GM15510 (cell line): ENCODE measurements around the gene CCDC187.
A peak's percentile ranks its signal among the peaks of the same experiment; 100 is the strongest.

ENCODE experiments used
- POLR2A ChIP-seq: IDR thresholded peaks from 3 replicates; pipeline ENCODE4 v1.6.1; 2011; ENCODE audit warnings: borderline replicate concordance; ENCODE audit not compliant: insufficient read length; ENCODE audit errors: extremely low read depth

The CCDC187 gene

DNA sequence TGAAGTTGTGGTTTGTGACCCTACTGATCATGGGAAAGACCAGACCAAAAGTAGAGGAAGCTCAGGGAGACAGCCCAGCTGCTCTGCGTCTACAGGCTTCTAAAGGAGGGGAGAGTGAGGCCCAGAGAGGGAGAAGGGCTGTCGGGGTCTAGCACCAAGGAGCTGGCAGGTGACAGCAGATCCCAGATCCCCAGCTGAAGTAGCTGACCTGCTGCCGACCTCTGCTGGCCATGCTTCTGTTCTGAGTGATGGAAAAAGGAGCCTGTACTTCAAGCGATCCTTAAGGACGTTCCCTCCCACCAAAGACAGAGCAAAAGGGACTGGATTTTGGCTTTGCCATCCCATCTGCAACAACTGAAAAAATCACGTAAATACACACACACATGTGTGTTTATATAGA is 35.6 kb downstream of the CCDC187 start:
- TF ChIP-seq POLR2A: no peak

DNA sequence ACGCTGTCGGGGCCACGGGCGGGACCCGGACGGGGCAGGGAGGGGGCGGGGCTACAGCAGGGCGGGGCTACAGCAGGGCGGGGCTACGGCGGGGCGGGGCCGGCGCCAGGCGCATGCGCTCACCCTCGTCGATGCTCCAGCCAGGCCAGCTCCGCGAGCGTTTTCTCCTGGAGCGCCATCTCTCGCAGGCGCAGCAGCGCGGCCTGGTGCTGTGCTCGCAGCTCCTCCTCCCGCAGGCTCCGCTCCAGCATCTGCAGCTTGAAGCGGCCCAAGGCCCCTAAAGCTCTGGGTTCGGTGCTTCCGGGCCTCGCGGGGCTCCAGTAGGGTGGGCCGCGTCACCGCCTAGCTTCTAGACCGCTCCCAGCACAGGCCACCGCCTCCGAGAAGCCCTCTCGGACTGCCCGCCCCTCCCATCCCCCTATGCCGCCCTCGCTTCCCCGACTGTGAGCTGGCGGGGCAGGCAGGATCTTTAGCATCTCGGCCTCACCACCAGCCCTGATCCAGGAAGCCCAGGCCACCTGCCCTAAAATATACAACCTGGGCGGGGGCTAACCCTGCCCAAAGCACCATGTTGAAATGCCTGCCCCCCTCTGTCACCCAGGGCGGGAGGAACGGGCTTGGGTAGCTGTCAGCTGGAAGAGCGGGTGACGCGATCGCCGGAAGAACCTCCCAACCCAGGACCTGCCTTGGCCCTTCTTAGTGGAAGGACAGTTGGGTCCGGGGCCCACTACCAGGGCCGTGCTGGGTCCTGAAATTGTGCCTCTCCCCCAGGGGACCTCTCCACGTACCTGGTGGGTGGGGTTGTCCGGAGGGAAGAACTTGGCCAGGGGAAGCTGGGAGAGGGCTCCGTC is 36.4 kb downstream of the CCDC187 start:
- TF ChIP-seq POLR2A: peak; percentile 76

DNA sequence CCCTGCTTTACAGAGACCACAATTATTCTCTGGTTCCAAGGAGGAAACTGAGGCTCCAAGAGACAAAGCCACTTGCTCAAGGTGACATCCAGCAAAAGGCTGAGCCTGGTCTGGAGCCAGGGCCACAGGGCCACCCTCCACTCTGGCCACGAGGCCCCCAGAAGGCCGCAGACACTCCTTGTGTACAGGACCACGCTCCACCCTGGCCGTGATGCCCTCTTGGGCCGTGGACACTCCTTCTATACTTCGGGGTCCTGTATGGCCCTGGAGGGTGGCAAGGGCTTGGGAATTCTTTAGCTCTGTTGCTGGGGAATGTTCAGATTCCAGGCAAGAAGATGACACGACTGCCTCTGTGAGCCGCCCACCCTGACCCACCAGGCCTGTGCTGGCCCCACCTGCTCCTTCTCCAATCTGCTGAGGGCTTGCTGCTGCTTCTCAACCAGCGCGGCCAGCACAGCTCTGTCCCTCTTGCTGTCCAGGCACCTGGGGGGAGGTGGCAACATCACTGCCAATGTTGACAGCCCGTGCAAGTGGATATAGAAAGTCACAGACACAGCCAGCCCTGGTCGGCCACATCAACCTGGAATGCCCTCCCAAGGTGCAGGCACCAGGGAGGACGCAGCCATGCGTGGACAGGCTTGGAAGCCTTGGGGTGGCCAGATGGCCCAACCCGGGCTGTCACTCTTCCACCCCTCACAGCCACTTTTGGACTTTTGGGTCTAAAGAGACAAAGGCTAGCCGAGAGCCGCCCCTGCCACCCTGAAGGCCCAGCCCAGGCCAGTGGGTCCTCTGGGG is 38.1 kb downstream of the CCDC187 start:
- no peak for TF ChIP-seq POLR2A

DNA sequence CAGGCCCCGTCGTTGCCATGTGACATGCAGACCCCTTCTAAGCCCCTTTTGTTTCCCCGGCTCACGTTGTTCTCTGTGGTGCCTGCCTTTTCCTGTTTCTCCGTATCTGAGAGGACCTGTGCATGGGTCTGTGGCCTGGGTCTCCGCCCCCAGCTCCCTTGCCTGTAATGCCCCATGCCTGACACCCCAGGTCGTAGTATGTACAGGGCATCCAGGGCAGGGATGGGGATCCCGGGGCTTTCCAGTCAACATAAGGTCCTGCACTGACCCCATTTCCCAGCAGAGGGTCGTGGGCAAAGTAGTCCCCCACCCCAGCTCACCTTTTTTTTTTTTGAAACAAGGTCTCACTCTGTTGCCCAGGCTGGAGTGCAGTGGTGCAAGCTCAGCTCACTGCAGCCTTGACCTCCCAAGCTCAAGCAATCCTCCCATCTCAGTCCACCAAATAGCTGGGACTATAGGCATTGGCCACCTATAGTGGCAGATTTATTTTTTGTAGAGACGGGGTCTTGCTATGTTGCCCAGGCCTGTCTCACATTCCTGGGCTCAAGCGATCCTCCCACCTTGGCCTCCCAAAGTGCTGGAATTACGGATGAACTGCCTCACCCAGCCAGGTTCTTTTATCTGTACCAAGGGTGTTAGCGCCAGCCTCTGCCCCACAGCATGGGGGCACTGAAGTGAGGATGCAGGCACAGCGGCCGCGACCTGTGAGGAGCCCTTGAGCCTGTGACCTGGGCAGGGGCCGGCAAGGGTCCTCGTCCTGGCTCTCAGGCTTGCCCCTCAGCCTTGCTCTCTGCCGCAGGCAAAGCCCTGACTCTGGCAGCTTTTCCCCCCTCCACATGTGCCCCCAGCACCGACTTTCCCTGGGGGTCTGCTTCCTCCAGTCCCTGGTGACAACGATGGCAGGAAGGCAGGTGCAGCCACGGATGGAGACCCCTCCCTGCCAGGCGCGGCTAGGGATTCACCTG is 39.2 kb downstream of the CCDC187 start:
- no peak for TF ChIP-seq POLR2A

DNA sequence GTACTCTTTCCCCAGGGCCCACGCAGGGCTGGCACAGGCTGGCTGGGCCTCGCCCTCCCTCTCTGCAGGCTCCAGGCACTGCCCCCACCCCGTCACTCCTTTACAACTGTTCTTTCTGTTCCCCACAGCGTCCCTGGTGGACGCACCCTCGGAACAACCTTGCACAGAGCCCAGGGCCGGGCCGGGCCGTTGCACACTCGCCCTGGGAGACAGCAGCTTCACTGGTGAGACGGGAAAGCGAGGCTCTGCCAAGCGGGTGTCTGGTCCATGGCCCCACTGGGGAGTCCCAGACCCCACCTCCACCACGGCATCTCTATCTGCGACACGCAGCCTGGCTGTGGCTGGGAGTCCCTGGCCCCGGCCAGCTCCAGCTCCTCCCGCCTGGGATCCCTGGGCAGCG is 39.9 kb downstream of the CCDC187 start:
- TF ChIP-seq POLR2A: no peak

DNA sequence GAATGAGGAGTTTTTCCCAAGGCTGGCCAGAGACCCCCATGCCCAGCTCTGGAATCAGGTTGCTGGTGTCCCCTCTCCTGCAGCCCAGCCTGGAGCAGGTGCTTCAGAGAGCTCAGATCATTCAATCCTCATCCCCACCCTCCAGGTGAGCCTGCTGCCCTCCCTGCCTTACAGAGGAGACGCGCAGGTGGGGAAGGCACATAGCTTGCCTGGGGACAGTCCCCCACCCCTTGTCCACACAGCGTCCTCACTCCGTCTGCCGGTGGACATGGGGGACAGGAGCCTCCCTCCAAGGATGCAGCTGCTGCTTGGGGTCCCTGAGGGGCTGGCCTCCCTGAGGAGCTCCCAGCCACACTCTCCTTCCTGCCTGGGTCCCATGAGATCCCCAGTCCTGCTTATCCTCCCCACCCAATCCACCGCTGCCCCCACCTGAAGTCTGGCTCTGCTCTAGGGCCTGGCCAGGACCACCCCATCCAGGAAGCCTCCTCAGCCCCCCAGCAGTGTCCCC is 41.2 kb downstream of the CCDC187 start:
- TF ChIP-seq POLR2A: no peak

DNA sequence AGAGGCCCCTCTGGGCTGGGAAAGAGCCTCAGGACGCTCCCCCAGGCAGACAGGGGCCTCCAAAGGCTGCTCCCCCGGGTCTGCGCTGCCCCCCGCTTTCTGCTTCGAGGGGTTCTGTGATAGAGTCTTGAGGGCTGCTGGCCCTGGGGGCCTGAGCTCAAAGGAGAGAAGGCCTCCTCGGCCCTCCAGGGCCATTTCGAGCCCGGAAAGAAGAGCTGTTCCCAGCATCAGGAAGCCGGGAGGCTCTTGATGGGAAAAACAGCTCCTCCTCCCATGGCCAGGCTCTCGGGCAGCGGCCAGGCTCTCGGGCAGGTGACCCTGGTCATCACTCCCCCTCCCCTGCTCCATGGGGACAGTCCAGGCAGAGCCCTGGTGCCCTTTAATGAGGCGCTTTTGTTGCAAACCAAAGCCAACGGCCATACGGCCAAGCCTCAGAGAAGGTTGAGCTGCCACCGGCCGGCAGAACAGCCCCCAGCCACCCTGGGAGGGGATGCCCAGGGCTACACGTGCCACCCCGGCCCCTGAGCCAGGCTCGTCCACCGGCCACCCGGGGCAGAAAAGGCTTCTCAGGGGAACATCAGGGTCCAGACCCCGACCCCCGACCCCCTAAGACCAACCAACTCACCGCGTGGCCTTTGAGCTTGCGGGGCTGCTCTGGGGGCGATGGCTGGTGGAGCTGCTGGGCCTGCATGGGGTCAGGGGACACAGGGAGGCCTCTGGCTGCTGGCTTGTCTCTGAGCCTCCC is 42.0 kb downstream of the CCDC187 start:
- TF ChIP-seq POLR2A: no peak

DNA sequence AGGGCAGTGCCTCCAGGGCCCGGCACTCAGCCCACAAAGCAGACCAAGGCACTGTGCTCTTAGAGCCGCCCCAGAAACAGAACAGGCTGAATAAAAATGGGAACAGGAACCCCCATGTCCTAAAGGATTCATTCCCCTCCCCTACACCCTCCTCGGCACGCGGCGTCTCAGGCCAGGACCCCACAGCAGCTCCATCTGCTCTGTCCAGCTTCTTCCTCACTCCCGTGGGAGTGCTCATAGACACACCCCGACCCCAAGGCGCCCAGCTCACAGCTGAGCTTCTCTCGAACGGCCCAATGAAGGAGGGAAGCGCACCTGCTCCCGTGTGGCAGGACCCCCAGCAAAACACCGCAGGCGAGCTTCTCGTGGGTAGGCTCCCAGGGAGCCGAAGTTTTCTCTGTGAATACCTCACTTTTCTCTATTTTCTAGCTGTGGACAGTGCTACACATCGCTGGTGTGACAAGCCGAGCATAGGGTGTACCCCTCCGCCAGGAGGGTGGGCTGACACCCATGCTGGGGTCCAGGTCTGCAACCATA is 42.9 kb downstream of the CCDC187 start:
- TF ChIP-seq POLR2A: no peak

DNA sequence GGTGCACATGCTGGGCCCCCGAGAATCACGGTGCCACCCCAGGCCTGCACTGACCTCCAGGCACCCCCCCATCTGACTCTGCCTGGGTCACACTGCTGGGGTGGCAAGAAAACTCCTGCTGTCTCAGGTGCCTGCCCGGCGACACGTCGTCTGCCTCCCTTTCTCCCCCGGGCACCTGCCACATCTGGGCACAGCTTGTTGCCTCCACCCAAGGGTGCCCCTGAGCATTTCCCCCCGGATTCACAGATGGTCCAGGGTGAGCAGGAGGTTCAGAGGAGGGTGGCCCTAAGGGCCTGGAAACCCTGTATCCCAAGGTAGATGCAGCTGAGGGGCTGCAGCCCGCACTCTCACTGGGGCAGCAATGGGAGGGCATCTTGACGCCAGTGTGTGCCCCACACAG is 43.4 kb downstream of the CCDC187 start:
- no peak for TF ChIP-seq POLR2A

DNA sequence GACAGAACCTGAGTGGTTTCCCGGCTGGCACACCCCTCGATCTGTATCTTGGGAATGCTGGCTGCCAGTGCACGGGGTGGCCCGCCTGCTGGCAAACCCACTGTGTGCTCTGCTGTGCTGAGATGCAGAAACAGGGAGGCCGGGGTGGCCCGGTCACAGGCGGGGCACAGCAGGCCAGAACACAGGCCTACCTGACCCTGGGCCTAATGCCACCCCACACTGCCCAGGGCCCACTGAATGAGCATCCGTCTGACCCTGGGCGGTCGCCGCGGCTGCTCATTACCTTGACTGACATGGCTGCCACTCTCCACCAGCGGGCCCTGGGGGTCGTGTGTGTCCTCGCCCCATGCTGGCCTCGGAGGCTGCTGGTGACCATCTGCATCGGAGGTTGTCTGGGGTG is 44.1 kb downstream of the CCDC187 start:
- no peak for TF ChIP-seq POLR2A

DNA sequence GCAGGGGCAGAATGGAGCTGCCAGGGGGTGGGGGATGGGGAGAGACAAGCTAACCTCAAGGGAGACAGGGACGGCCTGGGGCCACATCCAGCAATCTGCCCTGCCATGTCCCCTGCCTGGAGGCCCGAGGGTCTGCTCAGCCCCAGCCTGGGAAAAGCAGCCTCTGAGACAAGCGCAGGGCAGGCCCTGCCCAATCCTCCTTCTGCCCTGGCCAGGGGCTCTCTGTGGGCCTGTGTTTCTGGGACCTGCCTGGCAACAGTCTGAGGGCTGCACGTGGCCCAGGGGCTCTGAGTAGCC is 44.4 kb downstream of the CCDC187 start:
- no peak for TF ChIP-seq POLR2A

DNA sequence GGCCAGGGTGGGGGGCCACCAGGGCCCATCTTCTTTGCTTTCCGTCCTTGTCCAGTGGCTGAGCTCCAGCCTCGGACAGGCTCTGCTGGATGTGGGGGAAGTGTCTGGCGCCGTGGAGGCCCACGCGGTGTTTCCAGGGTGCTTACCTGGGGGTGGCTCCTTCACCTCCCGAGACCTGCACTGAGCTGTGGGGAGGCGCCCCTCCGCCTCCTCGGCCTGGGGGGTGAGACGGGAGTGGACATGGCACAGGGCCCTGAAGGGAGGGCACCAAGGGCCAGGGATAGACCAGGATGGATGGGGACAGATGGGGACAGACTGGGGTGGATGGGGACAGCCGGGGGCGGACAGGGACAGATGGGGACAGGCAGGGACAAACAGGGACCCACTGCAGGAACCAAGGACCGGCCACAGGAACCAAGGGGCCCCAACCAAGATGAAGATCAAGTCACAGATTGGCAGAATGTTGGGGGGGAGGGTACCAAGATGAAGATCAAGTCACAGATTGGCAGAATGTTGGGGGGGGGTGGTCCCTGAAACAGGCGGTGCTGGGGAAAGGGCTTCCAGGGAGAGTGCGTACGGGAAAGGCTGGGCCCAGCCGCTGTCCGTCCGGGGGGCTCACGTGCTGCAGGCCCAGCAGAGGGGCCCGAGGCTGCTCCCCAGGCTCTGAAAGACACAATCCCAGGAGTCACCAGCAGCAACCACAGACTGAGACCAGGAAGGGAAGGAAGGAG is 44.9 kb downstream of the CCDC187 start:
- no peak for TF ChIP-seq POLR2A

DNA sequence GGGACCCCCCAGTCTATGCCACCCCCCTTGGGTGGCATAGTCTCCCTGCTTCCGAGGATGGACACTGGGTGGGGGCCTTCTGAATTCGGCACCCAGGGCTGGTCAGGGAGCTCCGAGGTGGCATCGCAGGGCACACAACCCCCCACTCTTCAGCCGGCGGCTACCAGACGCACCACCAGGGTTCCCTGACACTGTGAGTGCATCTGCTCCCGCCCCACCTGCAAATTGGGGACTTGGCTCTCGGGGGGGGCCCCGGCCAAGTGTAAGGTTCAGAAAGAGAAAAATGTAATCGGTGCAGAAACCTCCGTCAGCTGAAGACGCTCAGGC is 45.6 kb downstream of the CCDC187 start:
- no peak for TF ChIP-seq POLR2A

DNA sequence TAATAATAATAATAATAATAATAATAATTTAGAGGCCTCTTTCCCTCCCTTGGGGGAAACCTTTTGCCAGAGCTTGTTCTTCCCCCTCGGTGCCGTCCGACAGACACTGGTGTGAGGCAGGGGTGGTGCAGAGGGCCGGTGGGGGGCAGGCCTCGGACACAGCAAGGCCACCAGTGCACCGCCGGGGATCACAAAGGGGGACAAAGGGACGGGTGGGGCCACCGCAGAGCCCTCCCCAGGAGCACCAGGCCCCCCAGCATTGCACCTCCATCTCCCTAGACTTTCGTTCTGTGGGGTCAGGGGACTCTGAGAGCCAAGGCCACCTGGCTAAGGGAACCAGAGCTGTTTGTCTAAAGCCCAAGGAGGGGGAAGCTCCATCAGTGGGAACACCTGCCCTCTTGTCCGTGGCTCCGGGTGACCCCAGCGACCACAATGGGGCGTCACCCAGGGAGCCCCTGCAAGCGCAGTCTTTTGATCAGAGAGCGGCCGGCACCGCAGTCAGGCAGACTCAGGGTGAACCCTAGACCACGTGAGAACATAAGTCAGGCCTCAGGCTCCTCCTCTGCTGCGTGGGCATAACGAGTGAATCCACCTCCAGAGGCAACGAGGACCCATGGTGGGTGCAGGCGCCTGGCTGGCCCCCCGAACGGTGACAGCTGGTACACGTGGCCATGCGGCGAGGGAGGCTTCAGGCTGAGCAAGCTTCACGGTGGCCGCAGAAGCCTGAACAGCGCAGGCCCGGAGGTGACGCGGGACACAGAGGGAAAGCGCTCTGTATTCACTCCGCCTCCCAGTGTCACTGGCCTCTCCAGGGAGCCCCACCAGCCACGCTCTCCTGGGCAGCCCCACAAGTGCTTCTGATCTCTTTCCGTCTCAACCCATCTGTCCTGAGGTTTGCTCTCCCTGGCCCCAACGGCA is 46.3 kb downstream of the CCDC187 start:
- TF ChIP-seq POLR2A: no peak
